Hepatocyte (in vitro differentiated cells): ENCODE data around the gene ARHGAP6. TPM values are rescaled to one million over a fixed set of nuclear protein-coding genes. Genes with fewer than 3 reads are reported as not detected.
A peak's percentile ranks its signal among the peaks of the same experiment; 100 is the strongest.

Experiments
- DNase-seq: peaks from one replicate; pipeline ENCODE4 v3.0.0-alpha.2; 2016; ENCODE audit warnings: low spot score
- H2AFZ ChIP-seq: fragments of 200-600 bp; sonication (generic); 2 replicates; pipeline ENCODE4 v1.6.0; 2016; ENCODE audit warnings: antibody characterized with exemption, mild to moderate bottlenecking
- H3K27ac ChIP-seq: fragments of 200-600 bp; sonication (generic); 2 replicates; pipeline ENCODE4 v1.5.1; 2016; ENCODE audit warnings: mild to moderate bottlenecking
- H3K27me3 ChIP-seq: fragments of 200-600 bp; sonication (generic); 2 replicates; pipeline ENCODE4 v1.6.1; 2016
- H3K36me3 ChIP-seq: fragments of 200-600 bp; sonication (generic); replicated peaks from 2 replicates; pipeline ENCODE4 v1.5.1; 2016; ENCODE audit warnings: low read depth; ENCODE audit not compliant: insufficient read depth
- H3K4me1 ChIP-seq: fragments of 200-600 bp; sonication (generic); 2 replicates; pipeline ENCODE4 v1.5.1; 2016; ENCODE audit warnings: mild to moderate bottlenecking, moderate library complexity; ENCODE audit not compliant: insufficient read depth
- H3K4me2 ChIP-seq: fragments of 200-600 bp; sonication (generic); 2 replicates; pipeline ENCODE4 v1.6.0; 2016
- H3K4me3 ChIP-seq: fragments of 200-600 bp; sonication (generic); 2 replicates; pipeline ENCODE4 v1.5.1; 2016; ENCODE audit warnings: mild to moderate bottlenecking
- H3K79me2 ChIP-seq: fragments of 200-600 bp; sonication (generic); 2 replicates; pipeline ENCODE4 v1.6.0; 2017; ENCODE audit warnings: mild to moderate bottlenecking
- H3K9me2 ChIP-seq: fragments of 200-600 bp; sonication (generic); replicated peaks from 2 replicates; pipeline ENCODE4 v1.6.0; 2017; ENCODE audit warnings: mild to moderate bottlenecking; ENCODE audit not compliant: insufficient read depth
- H3K9me3 ChIP-seq: fragments of 200-600 bp; sonication (generic); 2 replicates; pipeline ENCODE4 v1.5.1; 2016; ENCODE audit warnings: low read depth, mild to moderate bottlenecking
- H4K20me1 ChIP-seq: fragments of 200-600 bp; sonication (generic); 2 replicates; pipeline ENCODE4 v1.6.0; 2016; ENCODE audit warnings: mild to moderate bottlenecking; ENCODE audit not compliant: insufficient read depth, poor library complexity, severe bottlenecking
- CTCF ChIP-seq: fragments of 200-600 bp; sonication (generic); IDR thresholded peaks from 2 replicates; pipeline ENCODE4 v1.5.1; 2016; ENCODE audit warnings: antibody characterized with exemption, mild to moderate bottlenecking; ENCODE audit not compliant: poor library complexity
- EZH2 ChIP-seq: fragments of 200-600 bp; sonication (generic); IDR thresholded peaks from 2 replicates; pipeline ENCODE4 v1.6.1; 2016; ENCODE audit warnings: antibody characterized with exemption, mild to moderate bottlenecking, borderline replicate concordance
- EZH2phosphoT487 ChIP-seq: fragments of 200-600 bp; sonication (generic); IDR thresholded peaks from one replicate; pipeline ENCODE4 v1.6.1; 2018; ENCODE audit warnings: antibody characterized with exemption, mild to moderate bottlenecking, low read depth, moderate library complexity; ENCODE audit not compliant: unreplicated experiment, severe bottlenecking
- WGBS: methylation state at CpG from one replicate; pipeline ENCODE4 v1.1.6; 2016; ENCODE audit warnings: low lambda C conversion rate; ENCODE audit errors: missing lambda C conversion rate; 5-methylcytosine and 5-hydroxymethylcytosine counted together
- polyA plus RNA-seq: library from polyadenylated mRNA; unstranded; fragments of >200 nt; fragmentation: Nextera tagmentation; extraction: Ambion mirVana; gene quantifications from 2 replicates; pipeline ENCODE4 v1.2.1, GENCODE V29; 2016
- total RNA-seq: library from RNA; depleted of rRNA; stranded (reverse); fragments of >200 nt; gene quantifications from 2 replicates; pipeline ENCODE4 v1.2.3, GENCODE V29; 2014

ARHGAP6 gene
- total and polyA plus RNA-seq, 2 experiments from 2014 or later, result 4.9 to 6.9 TPM

- Histone ChIP-seq H3K9me3 (no peaks in the 10 kb centered on the region), H3K36me3 (no peaks in the 10 kb centered on the region), H4K20me1 (no peaks in the 10 kb centered on the region), H2AFZ (no peak overlapping the region), H3K4me1 (no peaks in the 10 kb centered on the region), H3K79me2 (no peaks in the 10 kb centered on the region), H3K27ac (no peak overlapping the region), H3K4me2 (no peak overlapping the region), H3K4me3 (no peak overlapping the region), H3K27me3 (no peaks in the 10 kb centered on the region), H3K9me2 (no peaks in the 10 kb centered on the region)
- no peak for DNase-seq
- 72% methylated on average over 3 of the region's 3 CpGs for WGBS
- TF ChIP-seq CTCF, result no peak
Measured at GRCh38 chrX:11600578-11600977, 65.1 kb downstream of the ARHGAP6 start.

- Histone ChIP-seq H3K27ac (no peak overlapping the region), H2AFZ (no peak overlapping the region), H3K9me3 (no peaks in the 10 kb centered on the region), H3K79me2 (no peaks in the 10 kb centered on the region), H3K27me3 (no peaks in the 10 kb centered on the region), H3K36me3 (no peaks in the 10 kb centered on the region), H3K9me2 (no peaks in the 10 kb centered on the region), H4K20me1 (no peaks in the 10 kb centered on the region), H3K4me1 (no peaks in the 10 kb centered on the region), H3K4me2 (no peak overlapping the region), H3K4me3 (no peak overlapping the region)
- no peak for TF ChIP-seq EZH2phosphoT487
- no peak for TF ChIP-seq CTCF
- no peak for TF ChIP-seq EZH2
- WGBS, result 62% methylated on average over 2 of the region's 2 CpGs
- DNase-seq, result no peak
Measured at GRCh38 chrX:11597479-11597878, 68.2 kb downstream of the ARHGAP6 start.

- H3K4me3 ChIP-seq, result no peak overlapping the region
- H3K27ac ChIP-seq, result no peak overlapping the region
- no peaks in the 10 kb centered on the region for H4K20me1 ChIP-seq
- no peak for TF ChIP-seq CTCF
- TF ChIP-seq EZH2phosphoT487, result no peak
- TF ChIP-seq EZH2, result no peak
- no peak overlapping the region for H2AFZ ChIP-seq
- H3K27me3 ChIP-seq, result no peaks in the 10 kb centered on the region
- H3K36me3 ChIP-seq, result no peaks in the 10 kb centered on the region
- no peaks in the 10 kb centered on the region for H3K9me3 ChIP-seq
- no peak for DNase-seq
- H3K79me2 ChIP-seq, result no peaks in the 10 kb centered on the region
- H3K4me2 ChIP-seq, result no peak overlapping the region
- no peaks in the 10 kb centered on the region for H3K4me1 ChIP-seq
- H3K9me2 ChIP-seq, result no peaks in the 10 kb centered on the region
Measured at GRCh38 chrX:11591723-11592346, 73.9 kb downstream of the ARHGAP6 start.

- Histone ChIP-seq H3K9me3 (no peaks in the 10 kb centered on the region), H3K79me2 (no peaks in the 10 kb centered on the region), H3K4me1 (no peaks in the 10 kb centered on the region), H4K20me1 (no peaks in the 10 kb centered on the region), H3K27ac (no peak overlapping the region), H3K9me2 (no peaks in the 10 kb centered on the region), H2AFZ (no peak overlapping the region), H3K36me3 (no peaks in the 10 kb centered on the region), H3K4me2 (no peak overlapping the region), H3K4me3 (no peak overlapping the region), H3K27me3 (no peaks in the 10 kb centered on the region)
- WGBS, result 46% methylated on average over 3 of the region's 3 CpGs
- TF ChIP-seq EZH2phosphoT487 (no peak), CTCF (no peak), EZH2 (no peak)
- peak; percentile 31 for DNase-seq
Measured at GRCh38 chrX:11589641-11590040, 76.1 kb downstream of the ARHGAP6 start.
